Stimulated activated CD4-positive, alpha-beta T cell treated with anti-CD3 and anti-CD28 coated beads, Interleukin-1b, Interleukin-23, amount 100 ng/mL, for 24 hours (primary cell): ENCODE data around the gene NDUFS5.
"Not testable (repeated sequence)": the region's sequence is repeated elsewhere in the genome, so short reads cannot be mapped to it uniquely, and the experiment has no call there.

Experiments
- DNase-seq, 4 experiments: peaks; one replicate each; pipeline ENCODE4 v3.0.0-alpha.2; 2020; ENCODE audit warnings: low read depth in 4 of 4, low spot score in 1 of 4

Gene NDUFS5

DNA sequence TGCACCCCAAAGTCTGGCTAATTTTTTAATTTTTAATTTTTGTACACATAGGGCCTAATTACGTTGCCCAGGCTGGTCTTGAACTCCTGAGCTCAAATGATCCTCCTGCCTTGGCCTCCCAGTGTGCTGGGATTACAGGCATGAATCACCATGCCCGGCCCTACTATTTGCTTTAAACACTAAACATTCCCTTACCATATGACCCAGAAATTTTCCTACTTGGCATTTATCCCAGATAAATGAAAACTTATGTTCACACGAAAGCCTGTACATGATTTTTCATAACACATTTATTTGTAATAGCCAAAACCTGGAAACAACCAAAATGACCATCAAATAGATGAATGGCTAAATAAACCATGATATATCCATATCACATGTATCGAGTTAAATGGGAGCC is 35.8 kb downstream of the NDUFS5 start:
- DNase-seq, result no peak

DNA sequence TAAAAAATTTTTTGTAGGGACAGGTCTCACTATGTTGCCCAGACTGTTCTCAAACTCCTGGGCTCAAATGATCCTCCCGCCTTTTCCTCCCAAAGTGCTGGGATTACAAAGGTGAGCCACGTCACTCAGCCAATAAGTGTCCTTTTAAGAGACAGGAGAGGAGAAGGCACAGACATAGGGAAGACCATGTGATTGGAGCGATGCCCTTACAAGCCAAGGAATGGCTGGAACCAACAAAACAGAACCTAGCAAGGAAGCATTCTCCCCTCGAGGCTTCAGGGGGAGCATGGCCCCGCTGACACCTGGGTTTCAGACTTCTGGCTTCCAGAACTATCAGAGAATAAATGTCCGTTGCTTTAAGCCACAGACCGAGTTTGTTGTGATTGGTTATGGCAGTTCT is 37.0 kb downstream of the NDUFS5 start:
- DNase-seq, result no peak

DNA sequence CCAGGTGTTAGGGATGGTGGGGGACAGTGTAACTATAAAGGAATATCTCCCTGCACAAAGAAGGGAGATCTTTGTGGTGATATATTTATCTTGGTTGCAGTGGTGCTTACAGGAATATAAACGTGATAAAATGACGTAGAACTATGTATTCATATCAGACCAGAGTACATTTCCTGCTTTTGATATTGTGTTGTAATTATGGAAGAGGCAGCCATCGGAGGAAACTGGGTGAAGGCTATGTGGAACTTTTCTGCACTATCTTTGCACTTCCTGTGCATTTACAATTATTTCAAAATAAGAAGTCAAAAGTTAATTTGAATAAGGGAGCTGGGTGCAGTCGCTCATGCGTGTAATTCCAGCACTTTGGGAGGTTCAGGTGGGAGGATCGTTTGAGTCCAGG is 37.6 kb downstream of the NDUFS5 start:
- DNase-seq, result no peak

DNA sequence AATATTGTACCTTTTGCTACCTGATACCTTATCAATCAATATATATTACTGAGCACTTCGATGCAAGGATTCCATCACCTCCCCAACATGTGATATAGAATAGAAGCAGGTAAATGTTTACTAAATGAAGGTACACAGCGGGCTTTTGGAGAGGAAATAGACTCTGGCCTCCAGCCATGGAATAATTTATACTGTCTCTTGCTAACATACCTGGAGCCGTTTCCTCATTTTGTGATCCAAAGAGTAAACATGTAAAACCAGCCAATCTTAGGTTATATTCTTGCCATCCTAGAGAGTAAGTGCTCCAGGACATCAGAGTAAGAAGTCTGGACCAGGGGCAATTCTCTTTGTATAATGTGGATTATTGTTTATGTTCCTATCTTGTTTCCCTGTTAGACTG is 39.4 kb downstream of the NDUFS5 start:
- DNase-seq, result no peak

DNA sequence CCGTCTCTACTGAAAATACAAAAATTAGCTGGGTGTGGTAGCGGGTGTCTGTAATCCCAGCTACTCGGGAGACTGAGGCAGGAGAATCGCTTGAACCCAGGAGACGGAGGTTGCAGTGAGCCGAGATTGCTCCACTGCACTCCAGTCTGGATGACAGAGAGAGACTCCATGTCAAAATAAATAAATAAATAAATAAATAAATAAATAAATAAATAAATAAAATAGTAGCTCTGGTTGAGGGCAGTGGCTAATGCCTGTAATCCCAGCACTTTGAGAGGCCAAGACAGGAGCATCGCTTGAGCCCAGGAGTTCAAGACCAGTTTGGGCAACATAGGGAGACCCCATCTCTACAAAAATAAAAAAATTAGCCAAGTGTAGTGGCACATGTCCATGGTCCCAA is 42.1 kb downstream of the NDUFS5 start:
- DNase-seq, result not testable (repeated sequence)

DNA sequence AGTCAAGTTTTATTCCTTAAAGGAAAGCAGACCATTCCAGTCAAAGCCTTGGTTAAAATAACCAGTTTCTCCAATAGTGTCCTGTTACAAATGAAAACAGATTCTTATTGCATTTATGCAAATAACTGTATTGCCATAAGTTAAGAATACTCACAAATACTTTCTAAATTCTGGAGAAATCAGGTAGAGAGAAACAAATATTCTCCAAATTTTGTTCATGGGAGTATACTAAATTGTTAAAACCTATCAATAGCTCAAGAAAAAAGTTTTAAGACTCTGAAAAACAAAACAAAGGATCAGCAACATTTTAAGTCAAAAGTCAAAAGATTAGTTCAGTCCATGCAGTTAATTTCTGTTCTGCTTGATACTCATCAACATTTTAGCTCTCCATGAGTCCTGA is 45.4 kb downstream of the NDUFS5 start:
- DNase-seq, result not testable (repeated sequence)

DNA sequence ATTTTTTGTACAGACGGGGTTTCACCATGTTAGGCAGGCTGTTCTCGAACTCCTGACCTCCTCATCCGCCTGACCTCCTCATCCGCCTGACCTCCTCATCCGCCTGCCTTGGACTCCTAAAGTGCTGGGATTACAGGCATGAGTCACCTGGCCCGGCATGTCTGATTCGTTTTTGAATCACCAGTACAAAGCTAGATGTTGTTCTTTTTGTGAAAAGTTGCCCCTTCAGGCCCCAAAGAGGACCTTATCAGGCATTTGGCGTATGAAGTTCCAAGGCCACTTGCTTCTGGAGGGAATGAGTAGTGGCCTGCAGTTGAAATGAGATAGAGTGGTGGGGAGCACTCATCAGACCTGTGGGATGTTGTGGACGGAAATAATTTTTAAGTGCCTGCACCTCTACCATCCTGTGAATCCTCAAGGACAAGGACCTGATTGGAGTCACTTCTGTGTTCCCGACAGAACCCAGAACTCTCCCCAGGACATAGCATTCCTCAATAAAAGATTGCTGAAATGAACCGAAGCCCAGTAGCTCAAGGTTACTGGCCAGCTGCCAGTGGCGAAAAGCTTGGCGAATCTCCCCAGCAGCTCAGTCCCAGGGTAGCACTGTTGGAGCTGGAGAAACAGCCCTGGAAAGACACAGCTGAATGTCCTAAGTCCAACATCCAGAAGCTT is 50.1 kb downstream of the NDUFS5 start:
- DNase-seq, result no peak

DNA sequence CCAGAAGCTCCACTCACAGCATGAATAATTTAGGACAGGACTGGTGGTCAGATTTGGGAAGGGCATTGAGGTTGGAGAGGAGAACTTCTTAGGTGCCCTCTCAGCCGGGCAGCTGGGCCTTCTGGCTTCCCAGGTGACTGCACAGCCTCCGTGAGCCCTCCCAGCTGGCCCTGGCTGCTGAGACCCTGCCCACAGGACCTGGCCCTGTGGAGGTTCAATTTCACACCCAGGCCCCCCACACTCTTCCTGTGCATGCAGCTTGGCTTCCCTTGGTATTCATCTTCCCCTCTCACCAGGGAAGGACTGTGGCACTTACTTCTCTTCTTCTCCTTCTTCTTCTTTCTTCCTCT is 50.6 kb downstream of the NDUFS5 start:
- DNase-seq, result no peak

DNA sequence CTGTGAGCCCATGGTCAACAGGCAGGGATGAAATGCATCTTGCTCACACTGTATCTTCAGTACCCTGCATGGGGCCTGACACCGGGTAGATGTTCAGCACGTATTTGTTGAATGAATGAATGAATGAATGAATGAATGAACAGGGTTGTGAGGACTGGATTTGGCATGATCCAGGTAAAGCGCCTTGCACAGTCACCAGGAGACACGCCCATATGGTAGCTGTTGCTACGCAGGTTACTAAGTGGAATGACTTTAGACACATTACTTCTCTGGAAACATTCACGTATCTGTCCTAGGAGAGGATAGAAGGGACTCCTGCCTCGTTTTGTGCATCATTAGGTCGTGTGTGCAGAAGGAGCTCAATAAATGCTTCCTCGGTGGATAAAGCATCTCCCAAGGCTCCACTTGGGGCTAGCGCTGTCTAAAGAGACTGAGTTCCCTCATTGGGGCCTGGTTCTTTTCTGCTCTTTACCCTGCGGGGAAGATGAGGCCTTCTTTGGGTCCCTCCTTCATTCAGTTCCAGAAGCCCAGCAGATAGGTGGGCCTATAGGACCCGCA is 54.2 kb downstream of the NDUFS5 start:
- no peak for DNase-seq

DNA sequence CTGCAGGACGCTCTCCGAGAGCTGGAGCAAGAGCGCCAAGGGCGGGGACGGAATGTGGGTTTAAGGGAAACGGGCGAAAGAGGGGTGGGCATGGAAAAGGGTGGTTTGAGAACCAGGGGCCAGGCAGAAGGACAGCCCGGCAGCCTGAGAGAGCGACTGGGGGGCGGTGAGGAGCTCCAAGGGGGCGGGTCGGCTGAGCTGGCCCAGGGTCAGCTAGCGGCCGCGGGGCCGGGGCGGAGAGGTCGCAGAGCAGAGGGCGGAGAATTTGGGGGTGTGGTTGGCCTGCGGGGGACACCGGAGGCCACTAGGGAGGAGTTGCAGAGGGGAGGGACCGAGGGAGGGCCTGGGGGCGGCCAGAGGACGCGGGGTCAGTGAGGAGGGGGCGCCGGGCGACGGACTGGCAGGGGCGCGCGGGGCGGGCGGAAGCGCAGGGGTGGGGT is 54.7 kb downstream of the NDUFS5 start:
- DNase-seq, result no peak

DNA sequence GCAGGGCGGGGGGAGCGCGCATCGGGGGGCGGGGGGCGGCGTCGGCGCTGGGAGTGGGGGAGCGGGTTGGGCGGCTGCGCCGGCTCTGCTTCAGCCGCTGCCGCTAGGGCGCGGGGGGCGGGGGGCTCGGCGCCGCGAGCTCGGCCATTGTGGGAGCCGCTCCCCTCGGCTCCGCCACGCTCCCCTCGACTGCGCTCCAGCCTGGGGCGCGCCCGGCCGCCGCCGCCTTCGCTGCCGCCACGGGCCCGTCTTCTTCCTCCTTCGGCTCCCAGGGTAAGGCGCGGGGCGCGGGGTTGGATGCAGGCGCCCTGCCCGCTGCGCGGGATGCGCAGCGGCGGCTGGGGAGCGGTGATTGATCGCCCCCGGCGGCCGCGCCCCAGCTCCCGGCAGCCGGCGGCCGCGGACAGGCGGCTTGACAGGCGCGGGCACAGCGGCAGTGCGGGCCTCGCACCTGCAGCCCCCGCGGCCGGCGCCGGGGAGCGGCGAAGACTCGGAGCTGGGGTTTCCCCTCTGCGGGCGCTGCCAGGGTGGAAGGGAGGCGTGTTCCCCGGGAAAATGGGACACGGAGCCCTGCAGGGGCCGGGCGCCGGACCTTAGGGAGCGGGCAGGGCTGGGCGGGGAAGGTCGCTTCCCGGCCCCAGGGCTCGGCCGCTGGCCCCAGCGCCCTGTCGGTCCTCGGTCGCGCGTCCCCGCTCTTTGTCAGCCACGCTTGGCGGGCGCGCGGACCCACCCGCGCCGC is 55.3 kb downstream of the NDUFS5 start:
- no peak for DNase-seq

DNA sequence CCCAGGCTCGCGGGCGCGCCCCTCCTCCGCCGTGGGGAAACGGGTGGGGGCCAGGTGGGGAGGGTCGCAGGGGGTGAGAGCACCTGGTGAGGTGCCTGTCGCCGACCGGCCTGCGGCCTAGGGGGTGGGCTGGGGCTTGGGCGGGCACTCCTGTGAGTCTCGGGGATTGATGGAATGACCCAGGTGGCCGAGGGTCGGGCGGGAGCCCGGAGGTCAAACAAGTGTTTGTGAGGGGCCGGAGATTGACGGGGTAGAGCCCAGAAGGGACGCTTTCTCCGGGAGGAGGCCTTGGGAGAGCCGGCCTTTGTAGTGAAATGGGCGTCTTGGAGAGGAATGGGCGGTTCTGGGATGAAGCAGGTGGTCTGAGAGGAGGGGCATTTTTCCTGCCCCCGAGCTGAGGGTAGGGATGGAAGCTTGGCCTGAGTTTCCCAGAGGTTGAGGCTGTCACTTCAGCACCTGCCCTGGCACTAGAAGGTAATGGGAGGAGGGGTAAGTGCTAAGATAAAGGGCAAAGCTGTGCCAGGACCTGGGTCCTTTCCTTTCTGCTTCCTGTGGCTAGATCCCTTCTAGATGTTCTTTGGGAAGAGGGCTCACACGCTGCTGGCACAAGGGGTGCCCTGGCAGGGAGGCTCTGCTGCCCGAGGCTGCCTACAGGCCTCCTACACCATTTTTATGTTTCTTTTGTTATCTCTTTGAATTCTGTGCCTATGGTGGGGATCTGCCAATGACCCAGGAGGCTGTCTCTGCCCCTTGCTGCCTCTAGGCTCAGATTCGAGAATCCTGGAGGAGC is 56.1 kb downstream of the NDUFS5 start:
- DNase-seq, result no peak

DNA sequence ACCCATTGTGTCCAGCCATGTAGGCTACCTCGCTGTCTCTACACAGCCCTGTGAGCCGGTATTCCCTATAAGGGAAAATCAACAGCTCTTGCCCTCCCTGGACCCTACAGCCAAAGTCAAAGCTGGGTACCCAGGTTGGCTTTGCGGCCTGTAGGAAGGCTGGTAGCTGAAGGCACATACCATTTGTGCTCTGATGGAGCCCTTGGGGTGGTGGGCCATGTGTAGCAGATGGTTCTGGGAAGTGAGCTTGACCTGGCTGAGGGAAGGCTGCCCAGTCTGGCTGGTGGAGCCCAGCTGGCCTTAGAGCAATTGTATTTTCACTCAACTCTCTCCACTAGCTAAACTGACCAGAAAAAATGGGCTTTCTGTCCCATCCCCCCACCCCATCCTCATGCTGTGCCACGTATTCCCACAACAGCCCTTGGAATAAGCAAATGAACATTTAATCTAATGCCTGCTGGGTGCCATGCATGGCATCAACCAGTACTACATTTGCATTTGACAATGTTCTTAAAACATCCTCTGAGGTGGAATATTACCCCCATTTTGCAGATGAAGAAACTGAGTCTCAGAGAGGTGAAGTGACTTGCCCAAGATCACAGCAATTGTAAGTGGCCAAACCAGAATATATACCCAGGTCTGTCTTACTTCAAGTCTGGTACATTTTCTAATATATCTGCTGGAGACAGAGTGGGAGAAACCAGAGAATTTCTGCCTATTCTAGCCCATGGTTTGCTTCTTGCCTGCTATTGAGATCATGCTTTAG is 56.8 kb downstream of the NDUFS5 start:
- no peak for DNase-seq

DNA sequence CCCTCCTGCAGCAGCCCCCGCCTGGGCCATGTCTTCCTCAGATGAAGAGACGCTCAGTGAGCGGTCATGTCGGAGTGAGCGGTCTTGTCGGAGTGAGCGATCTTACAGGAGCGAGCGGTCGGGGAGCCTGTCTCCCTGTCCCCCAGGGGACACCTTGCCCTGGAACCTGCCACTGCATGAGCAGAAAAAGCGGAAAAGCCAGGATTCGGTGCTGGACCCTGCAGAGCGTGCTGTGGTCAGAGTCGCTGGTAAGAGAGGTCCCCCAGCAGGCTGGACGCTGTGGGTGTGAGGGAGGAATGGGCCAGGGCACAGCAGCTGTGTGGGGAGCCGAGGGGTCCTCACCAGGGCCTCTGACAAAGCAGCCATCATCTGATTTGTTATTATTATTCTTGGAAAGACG is 58.0 kb downstream of the NDUFS5 start:
- no peak for DNase-seq
